GM03348 (cell line): Measurements from ENCODE around the gene PDCD2L.
"Not testable (repeated sequence)": the region's sequence is repeated elsewhere in the genome, so short reads cannot be mapped to it uniquely, and the experiment has no call there.

ENCODE experiments used
- DNase-seq: peaks from one replicate; pipeline ENCODE4 v3.0.0; 2012; ENCODE audit warnings: low spot score

Gene PDCD2L

DNA sequence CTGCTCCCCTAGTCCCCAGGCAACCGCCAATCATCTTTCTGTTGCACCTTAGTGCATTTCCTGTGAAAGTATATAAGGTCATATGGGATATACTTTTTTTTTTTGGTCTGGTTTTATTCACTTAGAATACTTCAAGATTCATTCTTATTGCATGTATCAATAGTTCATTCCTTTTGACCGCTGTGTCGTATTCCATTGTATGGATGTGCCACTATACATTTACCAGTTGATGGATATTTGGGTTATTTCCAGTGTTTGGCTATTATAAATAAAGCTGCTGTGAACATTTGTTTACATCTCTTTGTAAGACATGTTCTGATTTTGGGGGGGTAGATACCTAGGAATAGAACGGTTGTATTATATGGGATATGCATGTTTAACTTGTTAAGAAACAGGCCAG, 14.1 kb downstream of the PDCD2L start:
- no peak for DNase-seq

DNA sequence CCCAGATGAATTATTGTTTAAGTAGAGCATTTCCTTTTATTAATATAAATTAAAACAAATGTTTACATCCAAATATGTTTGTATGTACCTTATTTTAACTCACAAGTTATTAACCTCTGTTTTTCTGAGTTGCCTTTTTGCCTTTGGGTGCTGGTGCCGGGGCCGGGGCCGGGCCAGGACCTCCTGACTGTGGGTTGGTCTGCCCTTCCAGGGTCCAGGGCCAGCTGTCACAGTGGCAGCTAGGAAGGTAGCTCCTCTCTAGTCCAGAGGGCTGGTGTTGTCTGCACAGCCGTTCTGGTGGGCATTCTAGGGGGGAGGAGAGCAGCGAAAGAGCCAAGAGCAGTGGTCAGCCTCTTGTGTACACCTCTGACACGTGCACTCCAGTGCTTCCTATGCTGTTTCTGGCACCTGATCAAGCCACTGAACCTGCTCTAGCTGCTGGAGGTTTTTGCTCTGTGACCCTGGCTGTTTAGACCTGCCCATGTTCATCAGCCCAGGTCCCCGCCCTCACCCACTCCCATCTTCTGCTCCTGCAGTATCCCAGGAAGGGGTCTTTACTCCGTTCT, 22.0 kb downstream of the PDCD2L start:
- DNase-seq = no peak

DNA sequence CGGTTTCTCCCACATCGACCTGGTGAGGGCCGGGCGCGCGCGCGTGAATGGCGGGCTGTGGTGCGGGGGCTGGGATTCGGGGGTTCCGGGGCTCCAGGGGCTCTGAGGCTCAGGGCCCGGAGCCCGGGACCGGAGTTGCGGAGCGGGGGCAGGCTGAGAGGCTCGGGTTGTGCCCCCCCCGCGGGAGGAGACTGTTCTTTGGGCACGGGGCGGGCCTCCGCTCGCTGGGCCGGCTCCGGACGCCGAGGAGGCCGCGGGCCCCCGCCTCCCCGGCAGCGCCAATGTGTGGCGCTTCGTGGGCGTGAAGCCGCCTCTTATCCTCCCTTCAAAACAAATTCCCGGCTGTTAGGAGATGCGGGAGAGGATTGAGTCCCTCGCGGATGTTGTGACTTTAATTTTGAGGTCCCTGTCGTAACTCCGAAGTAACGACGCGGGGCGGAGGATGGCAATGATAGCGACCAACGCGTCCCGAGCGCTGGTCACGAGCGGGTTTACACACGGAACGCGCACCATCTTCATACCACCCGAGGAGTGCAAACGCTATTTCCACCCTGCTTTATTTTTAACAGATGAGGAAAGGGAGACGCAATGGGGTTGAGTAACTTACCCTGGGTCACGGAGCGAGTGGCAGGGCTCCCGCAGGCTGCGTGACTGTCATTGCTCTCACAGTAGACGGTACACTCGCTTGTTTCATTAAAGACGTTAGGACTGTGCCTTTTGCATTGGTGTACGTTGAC, 24.5 kb downstream of the PDCD2L start:
- DNase-seq = peak; percentile 85

DNA sequence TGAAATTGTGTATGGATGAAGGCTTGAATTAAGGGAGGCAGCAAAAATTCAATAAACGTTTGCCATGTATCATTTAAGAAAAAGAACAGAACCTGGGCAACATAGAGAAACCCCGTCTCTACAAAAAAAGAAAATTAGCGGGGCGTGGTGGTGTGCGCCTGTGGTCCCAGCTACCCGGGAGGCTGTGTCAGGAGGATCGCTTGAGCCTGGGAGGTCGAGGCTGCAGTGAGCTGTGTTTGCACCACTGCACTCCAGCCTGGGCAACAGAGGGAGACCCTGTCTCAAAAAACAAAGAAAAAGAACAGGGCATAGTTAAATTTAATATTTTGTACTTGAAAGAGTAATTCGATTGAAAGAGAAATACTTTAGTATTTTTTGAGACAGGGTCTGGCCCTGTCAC, 25.4 kb downstream of the PDCD2L start:
- DNase-seq = no peak

DNA sequence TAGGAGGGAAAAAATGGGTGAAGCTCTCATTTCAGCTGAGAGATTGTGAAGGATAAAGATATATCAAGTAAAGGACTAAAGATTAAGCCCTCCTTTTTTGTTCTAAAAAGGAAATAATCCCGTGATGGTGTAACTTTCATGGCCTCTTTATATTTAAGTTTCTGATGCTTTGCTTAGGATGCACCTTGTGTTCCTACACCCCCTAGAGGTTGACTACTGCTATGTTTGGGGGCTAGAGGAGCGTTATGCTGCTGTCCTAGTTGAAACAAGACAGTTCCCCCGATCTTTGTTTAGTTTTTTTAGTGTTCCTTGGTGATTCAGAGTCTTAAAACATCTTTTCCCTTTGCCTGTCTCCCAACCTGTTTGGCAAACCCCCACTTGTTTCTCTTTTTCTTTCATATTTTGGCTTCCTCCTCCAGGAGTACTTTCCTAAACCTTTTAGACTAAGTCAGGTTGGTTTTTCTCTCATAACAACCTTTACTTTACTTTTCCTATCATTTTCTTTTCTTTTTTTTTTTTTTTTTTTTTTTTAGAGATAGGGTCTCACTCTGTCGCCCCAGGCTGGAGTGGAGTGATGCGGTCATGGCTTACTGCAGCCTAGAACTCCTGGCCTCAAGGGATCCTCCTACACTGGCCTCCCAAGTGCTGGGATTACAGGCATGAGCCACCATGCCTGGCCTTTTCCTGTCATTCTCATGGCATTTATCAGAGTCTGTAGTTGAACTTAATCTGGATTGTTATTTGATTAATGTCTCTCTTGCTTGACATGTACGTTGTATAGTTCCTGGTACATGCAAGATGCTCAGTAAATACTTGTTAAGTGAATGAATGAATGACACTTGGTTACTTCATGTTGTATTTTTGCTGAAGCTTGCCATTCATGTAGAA, 26.8 kb downstream of the PDCD2L start:
- peak; percentile 76 for DNase-seq

DNA sequence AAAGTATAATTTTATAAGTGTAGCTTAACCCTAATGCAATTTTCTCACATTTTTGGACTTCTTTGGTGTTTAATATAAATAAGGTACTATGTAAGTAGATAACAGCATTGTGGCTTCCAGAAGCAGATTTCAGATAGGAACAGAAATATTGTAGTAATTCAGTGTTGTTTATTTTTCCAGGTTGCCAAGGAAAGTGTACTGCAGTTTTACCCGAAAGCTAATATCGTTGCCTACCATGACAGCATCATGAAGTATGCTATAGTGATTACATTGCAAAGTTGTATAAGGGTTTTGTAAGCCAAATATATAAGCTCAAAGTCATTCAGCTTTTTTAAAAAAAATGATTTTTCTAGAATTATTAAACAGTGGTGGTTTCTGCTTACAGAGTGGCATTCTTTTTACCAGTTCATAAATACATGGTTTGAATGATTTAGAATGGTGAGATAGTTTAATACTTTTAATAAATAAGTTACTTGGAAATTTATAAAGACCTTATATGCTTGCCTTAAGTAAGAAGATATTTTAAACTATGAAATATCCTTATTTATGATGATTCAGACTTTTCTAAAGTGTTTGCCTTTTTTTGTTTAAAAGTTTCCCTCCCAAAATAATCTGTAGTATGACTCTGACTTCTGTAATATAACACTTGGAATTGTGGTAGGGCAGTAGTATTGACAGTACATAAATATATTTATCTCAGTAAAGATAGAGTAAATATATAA, 27.6 kb downstream of the PDCD2L start:
- DNase-seq = no peak

DNA sequence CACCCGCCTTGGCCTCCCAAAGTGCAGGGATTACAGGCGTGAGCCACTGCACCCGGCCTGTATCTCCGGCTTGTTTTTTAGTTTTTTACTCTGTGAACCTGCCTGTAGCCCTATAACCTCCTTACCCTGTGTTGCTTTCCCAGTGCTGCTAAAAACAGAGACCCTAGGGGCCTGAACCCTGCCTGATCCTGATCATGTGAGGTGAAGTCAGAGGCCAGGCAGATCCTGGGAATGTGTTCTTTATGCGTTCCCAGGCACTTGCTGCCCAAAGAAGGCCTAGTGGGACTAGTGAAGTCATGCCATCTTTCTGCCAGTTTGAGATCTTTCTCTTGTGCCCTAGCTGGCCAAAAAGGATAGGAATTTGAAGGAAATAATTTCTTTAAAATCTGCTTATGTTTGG, 28.6 kb downstream of the PDCD2L start:
- no peak for DNase-seq

DNA sequence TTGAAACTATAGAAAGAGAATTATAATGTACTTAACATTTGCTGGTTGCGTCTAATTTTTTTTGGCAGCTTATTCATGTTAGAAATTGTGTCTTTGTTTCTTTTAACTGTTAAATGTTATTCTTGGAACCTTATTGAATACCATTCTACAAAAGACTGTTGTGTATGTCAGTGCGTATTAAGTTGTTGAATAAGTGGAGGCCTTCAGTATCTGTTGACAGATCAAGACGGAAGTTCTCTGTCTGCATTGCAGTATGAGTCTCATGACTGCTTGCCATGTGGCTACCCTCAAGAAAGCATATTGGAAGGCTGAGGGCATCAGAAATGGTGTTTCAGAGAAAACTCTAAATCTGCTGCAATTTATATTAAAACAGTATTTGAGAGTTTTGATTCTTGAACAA, 32.5 kb downstream of the PDCD2L start:
- no peak for DNase-seq

DNA sequence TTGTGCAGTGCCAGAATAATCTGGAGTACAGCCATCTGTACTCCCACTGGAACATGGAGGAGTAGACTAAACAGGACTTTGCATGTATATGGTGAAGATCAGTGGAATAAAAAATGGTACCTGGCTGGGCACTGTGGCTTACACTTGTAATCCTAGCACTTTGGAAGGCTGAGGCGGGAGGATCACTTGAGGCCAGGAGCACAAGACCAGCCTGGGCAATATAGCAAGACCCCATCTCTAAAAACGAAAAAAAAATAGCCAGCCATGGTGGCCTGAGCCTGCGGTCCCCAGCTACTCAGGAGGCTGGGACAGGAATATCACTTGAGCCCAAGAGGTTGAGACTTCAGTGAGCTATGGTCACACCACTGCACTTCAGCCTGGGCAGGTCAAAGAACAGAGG, 44.0 kb downstream of the PDCD2L start:
- DNase-seq = no peak

DNA sequence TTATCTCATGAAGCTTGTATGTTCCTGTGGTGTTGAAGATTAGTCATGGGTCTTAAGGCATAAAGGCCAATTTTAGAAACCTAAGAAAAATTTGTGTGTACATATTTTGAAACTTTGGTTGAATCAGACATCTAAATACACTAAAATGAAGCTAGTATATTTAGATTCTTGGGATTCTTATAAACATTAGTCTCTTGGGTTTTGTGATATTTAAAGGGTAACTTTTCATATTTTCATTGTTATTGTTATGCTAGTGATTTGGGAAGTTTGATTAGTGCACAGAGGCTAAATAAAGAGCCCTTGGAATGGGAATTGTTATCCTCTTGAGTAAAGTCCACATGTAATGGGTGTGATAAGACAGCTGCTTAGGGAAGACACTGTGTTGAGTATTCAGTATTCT, 48.5 kb downstream of the PDCD2L start:
- DNase-seq = peak; percentile 9

DNA sequence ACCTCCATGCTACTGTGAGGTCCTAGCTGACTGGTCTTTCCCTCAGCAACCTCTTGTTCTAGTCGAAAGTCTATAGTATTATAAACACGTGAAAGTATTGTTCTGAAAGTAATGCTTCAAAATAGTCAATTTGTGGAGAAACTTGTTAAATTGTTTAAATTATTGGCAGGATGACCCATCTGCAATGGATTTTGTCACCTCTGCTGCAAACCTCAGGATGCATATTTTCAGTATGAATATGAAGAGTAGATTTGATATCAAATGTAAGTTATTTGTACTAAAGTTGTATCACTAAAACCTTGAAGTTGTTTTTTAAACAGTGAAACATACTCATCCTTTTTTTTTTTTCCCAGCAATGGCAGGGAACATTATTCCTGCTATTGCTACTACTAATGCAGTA, 49.9 kb downstream of the PDCD2L start:
- no peak for DNase-seq

DNA sequence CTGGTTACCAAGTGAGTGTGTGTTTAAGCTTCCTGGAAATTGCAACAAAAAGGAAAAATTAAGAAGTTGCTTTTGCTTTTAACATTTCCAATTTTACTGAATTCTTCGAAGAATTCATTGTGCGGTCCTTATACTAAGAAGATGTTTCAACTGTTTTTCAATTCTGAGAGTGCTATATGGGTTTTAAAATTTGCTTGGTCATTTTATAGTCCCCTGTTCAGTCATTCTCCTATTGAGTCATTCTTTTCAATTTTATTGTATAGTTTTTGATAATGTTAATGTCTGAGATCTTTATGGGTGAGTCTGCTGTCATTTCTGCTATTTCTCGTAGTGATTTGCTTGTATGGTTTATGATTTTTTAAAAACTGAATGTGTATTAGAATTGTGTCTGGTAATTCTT, 50.5 kb downstream of the PDCD2L start:
- DNase-seq = no peak

DNA sequence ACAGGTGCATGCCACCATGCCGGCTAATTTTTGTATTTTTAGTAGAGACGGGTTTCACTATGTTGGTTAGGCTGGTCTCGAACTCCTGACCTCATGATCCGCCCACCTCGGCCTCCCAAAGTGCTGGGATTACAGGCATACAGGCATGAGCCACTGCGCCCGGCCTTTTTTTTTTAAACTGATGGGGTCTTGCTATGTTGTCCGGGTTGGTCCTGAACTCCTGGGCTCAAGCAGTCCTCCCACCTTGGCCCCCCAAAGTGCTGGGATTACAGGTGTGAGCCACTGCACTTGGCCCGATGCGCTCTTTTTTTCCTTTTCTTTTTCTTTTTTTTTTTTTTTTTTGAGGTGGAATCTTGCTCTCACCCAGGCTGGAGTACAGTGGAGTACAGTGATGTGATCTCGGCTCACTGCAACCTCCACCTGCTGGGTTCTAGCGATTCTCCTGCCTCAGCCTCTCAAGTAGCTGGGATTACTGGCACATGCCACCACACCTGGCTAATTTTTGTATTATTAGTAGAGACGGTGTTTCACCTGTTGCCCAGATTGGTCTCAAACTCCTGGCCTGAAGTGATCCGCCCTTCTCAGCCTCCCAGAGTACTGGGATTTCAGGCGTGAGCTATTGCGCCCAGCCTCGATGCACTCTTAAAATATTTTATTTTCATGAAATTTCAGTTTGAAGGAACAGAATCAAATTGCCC, 51.7 kb downstream of the PDCD2L start:
- not testable (repeated sequence) for DNase-seq

DNA sequence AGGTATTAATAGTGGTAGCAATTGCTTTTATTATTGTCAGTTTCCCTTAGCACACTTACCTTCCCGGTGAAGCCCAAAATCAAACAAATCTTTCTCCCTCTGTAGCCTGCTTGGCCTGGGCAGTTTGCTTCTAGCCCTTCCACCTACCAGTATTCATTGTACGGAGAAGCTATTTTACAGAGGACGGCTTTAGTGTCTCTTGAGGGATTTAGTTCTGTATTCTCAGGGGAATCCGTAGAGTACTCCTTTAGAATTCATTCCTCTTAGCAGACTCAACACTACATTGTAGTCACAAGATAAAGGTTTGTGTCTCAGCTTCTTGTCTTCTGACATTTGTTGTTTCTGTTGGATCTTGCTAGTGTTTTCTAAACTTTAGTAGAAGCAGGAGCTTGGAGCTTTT, 53.2 kb downstream of the PDCD2L start:
- DNase-seq = no peak

DNA sequence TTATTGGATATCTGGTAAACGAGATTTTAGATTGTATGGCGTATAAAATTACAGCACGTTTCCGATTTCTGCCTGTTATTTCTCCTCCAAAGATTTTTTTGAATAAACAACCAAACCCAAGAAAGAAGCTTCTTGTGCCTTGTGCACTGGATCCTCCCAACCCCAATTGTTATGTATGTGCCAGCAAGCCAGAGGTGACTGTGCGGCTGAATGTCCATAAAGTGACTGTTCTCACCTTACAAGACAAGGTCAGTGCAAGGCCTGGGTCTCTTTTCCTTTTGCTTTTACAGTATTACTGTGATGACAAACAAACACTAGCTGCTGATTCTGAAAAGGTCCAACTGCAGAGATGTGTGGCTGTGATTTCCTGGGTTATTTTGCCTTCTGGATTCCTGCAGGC, 54.5 kb downstream of the PDCD2L start:
- DNase-seq = no peak

DNA sequence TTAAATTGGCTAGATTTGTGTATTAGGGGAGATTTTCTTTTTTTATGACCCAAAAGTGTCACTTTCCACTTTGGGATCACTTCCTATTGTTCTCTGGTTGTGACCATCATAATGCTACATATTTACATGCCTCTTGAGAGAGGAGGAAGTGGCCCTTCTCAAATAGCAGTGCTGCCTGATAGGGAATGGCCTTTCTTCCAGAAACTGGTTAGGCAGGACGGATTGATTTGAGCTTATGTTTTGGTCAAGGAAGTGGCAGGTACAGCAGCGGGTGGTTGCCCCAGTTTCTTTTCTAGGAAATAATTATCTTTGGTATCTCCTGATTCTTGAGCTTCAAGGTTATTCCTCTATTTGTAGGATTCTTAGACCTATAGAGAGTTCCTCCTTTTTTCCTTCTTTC, 55.4 kb downstream of the PDCD2L start:
- DNase-seq = no peak

DNA sequence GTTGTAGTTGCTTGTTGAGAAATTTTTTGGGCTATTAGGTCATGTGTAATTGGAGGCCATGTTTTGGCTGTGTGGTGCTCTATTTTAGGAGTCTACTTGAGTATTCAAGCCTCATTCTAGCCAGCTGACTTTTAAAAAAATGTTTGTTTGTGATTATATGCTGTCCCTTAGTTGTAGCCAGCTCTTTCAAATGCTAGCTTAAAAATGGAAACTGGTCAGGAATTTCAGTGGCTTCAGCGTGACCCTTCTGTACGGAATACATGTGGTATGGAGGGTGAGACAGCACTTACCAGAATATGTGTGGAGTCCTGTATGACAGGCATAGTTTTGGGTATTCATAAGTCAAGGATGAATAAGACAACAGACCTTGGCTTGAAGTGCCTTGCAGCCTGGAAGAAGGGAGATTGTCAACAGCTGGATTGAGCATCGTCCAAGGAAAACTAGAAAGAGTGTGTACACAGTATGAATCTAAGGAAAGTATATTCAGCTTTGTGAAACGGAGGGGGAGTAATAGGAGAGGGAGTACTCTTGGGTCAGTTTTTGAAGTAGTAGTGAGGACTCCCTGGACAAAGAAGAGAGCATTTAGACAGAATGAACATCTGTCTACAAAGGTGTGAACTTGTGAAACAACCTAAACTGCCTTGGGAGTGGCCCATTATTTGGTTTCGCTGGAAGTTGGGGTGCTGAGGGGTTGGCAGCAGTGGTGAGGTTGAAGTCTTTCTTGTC, 57.3 kb downstream of the PDCD2L start:
- peak; percentile 42 for DNase-seq

DNA sequence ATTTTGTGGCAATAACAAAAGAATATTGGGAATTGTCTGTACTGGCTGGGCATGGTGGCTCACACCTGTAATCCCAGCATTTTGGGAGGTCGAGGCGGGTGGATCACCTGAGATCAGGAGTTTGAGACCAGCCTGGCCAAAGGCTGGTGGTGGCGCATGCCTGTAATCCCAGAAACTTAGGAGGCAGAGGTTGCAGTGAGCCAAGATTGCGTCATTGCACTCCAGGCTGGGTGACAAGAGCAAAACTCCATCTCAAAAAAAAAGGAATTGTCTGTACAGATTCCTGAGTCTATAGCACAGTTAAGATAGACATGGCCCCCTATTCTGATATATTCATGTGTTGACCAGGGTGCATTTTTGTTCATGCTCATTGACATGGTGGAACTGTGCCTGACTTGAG, 60.6 kb downstream of the PDCD2L start:
- not testable (repeated sequence) for DNase-seq

DNA sequence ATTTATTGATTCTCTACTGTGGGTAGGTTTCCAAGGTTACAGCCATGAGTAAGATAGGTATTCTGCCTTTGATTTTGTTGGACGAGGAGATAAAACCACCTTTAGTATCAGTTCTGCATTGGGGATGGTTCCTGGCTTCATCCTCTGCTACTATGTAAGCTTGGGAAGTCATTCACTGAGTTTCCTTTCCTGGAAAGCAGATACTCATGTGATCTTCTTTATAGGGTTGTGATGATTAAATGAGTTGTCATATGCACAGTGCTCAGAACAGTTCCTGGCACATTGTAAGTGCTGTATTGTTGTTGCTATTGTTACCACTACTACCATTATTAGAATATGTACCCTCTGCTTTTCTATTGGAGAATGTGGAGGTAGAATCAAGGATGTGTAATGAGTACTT, 64.2 kb downstream of the PDCD2L start:
- DNase-seq = no peak

DNA sequence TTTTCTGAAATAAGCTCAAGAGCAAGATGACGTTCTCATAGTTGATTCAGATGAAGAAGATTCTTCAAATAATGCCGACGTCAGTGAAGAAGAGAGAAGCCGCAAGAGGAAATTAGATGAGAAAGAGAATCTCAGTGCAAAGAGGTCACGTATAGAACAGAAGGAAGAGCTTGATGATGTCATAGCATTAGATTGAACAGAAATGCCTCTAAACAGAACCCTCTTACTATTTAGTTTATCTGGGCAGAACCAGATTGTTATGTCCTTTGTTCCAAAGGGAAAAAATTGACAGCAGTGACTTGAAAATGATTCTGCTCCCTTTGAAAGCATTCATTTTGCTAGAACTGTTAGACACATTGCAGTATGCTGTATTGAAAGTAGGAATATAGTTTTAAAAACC, 64.8 kb downstream of the PDCD2L start:
- DNase-seq = not testable (repeated sequence)
